HG03571 (cell line): ENCODE measurements around the gene PITPNM1.
"Not testable (repeated sequence)": the region's sequence is repeated elsewhere in the genome, so short reads cannot be mapped to it uniquely, and the experiment has no call there.

Experiments used
- ATAC-seq: cut with Tn5 transposase; IDR thresholded peaks from one replicate; pipeline ENCODE4 v1.9.1; 2021; ENCODE audit not compliant: unreplicated experiment

Gene PITPNM1

DNA sequence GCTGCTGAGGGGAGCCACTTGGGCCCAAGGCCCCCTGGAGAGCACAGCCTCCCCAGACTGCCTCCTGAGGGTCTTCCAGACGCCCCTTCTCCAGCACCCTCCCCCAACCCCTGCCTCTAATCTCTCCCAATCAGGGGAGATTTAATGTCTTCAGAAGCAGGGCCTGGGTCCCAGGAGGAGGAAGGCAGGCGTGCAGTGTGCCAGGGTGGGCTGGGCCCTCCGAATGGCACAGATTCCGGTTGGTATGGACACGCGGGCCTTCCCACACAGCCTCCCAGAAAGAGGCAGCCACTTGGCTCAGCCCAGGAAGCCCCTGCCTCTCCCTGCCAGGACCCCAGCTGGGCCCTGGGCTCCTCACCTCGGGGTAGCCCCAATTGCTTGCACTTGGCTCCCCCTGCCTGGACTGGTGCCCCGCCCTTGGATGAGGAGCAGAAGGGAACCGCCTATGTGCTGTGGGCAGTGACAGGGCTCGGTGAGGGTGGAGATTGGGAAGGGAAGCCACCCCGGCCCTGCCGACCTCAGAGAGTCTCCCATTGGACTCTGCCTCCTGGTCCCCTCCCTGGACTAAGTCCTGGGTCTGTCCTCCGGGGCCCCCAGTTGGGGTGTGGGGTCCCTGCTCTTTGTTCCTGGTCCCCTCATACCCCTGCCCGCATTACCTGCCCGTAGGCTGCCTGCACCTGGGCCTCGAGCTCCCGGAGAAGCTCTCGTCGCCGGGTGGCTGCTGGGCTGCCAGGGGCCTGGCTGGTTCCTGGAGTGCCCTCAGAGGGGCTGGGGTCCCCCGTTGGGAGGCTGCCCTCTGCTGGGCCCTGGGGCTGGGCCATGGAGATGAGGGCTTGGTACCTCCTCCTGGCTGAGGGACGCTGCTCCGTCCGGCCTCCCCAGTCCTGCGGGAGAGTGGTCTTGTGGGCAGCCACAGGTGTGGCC, 18.7 kb upstream of the PITPNM1 start:
- ATAC-seq: no peak

DNA sequence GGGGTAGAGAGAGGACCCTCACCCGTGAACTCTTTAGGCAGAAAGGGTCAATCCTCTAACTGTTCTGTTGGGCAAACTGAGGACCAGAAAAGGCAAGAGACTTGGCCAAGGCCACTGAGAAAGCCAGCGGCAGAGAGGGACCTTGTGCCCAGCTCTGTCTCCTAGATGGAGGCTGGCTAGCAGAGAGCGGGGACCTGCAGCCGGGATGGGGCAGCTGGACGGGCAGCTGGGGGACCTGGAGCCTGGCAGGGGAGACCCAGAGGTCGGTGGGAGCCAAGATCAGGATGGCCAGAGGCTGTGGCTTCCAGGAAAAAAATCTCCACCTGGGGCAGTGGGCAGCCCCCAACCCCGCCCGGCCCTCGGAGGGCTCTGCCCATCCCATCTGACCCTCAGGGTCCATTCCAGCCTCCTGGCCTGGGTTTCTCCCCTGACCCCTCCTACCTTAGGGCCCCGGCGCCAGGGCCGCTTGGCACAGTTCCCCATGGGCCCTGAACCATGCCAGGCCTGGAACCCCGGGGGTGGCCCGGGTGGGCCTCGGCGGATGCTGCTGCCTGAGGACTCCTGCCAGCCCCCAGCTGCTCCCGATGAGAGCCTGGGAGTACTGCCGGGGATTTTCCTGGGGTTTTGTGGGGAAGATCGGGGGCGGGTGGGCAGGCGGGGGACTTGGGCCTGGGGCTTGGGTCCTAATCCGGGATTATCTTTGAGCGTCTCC, 17.8 kb upstream of the PITPNM1 start, which contains the start of gene CABP2:
Gene CABP2 (minus strand): TSS at position 603 of the 712 bp plus-strand sequence. CDS start 120 bp downstream, at position 483.
- ATAC-seq: no peak

DNA sequence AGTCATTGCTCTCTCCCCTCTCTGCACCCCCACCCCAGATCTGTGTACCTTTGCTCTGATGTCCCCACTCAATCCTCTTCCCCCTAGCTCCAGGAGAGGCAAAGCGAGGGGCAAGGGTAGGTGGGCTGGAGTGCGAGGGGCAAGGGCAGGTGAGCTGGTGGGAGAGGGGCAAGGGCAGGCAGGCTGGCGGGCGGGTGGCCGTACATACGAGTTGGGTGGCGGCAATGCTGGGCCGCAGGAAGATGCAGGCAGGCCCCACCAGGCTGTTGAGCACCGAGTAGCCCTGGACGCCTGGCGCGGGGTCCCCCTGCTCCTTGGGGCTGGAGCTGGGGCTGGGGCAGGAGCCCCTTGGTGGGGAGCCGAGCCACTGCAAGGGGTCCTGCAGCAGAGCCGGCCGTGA, 17.2 kb upstream of the PITPNM1 start:
- no peak for ATAC-seq

- no peak for ATAC-seq
These were observed 16.8 kb upstream of the PITPNM1 start for GRCh38 chr11:67521924-67522323.

DNA sequence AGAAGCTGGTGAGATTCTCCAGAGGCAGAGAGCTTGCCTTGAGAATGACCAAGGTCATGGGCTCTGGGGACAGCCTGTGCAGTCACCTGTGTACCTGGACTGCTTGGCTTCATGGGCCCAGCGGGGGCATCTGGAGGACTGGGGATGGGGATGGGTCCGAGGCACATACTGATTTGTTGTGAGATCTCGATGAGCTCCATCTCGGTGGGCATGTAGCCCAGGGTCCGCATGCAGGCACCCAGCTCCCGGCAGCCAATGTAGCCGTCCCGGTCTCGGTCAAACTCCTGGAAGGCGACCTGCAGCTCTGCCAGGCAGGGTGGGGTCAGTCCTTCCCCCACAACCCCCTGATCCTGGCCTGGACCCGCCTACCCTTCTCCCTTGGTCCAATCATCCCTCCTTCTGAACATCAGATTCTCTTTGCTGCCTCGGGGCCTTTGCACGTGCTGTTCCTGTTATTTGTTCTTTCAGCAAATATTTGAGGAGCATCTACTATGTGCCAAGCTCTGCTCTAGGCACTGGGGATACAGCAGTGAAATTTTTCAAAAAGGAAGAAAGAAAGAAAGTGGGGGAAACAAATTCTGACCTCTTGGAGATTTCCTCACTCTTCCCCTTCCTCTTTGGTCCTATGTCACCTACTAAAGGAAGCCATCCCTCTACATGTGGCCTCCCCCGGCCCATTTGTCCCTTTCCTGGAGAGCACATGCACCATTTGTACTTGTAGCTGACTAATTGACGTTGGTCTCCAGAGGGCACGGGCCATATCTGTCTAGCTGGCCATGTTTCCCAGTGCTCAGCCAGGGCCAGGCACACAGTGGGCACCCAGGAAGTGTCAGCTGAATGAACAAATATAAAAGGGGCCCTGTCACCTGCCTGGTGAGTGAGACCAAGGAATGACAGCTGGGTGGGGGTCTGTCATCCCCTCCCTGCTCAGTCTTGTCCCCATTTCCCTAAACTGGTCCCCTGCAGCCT, 16.0 kb upstream of the PITPNM1 start:
- no peak for ATAC-seq

DNA sequence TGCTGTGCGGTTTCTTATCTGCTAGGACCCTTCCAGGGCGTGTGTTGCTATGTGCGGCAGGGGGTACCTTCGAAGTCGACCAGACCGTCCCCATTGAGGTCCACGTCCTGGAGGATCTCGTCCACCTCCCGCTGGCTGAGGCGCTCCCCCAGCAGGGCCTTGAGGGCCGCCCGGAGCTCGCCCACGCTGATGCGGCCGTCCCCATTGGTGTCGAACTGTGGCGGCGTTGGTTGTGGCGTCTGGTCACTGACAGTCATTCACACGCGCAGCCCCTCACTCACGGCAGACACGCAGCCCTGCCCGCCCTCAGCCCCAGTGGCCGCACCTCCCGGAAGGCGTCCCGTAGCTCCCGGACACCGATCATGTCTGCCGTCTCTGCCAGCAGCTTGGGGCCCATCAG, 14.6 kb upstream of the PITPNM1 start:
- ATAC-seq: no peak

DNA sequence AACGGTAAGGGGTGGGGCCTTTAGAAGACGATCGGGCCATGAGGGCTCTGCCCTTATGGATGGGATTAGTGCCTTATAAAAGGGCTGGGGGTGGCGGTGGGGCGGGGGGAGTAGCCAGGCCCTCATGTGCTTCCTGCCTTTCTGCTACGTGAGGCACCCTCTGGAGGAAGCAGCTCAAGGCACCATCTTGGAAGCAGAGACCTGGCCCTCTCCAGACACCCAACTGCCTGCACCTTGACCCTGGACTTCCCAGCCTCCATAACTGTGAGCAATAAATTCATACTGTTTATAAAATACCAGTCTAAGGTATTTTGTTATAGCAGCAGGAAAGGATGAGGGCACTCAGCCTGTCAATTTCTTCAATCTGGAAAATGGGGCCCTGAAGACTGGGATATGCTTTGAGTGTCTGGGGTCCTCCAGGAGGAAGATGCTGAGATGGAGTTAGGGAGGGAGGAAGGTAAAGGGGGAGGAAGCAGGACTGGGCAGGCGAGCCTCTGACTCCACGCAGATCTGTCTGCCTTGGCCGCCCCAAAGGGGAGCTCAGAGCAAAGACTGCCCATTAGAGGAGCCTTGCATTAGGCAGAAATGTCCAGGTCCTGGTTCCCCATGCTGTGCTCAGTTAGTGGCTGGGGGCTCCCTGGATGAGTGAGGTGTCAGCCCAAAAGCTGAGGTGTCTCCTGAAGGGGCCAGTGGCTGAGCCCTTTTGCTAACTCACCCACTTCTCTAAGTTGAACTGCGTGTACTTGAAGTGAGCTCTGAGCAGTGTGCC, 12.8 kb upstream of the PITPNM1 start:
- ATAC-seq: no peak

- ATAC-seq: no peak
These were observed 11.6 kb upstream of the PITPNM1 start for GRCh38 chr11:67516806-67517205.

DNA sequence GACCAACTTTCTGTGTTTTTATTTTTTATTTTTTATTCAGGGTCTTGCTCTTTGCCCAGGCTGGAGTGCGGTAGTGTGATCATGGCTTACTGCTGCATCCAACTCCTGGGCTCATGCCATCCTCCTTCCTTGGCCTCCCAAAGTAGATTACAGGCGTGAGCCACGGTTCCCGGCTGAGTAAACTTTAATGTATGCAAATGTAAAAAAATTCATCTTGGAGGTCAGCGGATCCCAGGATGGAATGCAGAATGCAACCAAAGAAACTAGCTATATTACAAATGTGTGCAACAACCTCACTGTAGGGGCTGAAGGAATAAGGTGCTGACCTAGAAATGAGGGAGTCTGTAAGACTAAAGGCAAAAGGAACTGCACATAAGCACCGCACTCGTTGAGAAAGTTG, 9.0 kb upstream of the PITPNM1 start:
- no peak for ATAC-seq

DNA sequence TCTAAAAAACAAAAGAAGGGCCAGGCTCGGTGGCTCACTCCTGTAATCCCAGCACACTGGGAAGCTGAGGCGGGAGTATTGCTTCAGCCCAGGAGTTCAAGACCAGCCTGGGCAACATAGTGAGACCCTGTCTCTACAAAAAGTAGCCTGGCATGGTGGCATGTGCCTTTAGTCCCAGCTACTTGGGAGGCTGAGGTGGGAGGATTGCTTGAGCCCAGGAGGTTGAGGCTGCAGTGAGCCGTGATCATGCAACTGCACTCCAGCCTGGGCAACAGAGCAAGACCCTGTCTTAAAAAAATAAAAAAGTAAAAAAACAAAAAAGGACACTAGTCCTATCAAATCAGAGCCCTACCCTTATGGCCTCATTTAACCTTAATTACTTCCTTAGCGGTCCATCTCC, 6.4 kb upstream of the PITPNM1 start:
- not testable (repeated sequence) for ATAC-seq

- ATAC-seq: no peak
These were observed 4.8 kb upstream of the PITPNM1 start for GRCh38 chr11:67510023-67510345.

GRCh38 chr11:67508486-67509121, 3.4 kb upstream of the PITPNM1 start:
- peak; percentile 32 for ATAC-seq

DNA sequence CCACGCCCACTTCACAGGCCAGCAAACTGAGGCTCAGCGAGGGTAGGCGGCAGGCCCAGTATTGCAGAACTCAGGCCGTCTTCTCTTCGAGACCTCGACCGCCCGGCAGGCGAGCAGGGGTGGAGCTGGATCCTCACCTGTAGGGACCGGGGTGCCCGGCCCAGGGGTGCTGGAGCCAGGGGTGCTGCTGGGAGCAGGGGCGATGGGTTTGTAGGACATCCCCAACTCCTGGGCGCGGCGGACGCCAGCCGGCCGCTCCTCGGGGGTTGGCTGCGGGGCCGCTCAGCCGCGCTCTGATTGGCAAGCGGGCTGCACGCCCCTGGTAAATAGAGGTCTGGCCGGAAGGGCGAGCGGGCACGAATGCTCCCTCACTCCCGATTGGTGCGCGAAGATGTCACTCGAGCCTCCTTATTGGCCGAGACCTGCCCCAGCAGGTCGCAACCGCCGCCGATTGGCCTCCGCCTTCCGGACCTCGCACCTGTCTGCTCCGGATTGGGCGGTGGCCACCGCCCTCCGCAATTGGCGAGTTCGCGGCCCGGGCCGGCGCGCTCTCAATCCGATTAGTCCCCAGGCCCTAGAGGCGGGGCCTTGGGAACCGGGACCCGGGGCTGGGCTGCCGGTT, 2.8 kb upstream of the PITPNM1 start, which contains the start of gene CDK2AP2:
Gene CDK2AP2 (minus strand): TSS at position 299 of the 622 bp plus-strand sequence. CDS start 80 bp downstream, at position 219.
- peak; percentile 63 for ATAC-seq

DNA sequence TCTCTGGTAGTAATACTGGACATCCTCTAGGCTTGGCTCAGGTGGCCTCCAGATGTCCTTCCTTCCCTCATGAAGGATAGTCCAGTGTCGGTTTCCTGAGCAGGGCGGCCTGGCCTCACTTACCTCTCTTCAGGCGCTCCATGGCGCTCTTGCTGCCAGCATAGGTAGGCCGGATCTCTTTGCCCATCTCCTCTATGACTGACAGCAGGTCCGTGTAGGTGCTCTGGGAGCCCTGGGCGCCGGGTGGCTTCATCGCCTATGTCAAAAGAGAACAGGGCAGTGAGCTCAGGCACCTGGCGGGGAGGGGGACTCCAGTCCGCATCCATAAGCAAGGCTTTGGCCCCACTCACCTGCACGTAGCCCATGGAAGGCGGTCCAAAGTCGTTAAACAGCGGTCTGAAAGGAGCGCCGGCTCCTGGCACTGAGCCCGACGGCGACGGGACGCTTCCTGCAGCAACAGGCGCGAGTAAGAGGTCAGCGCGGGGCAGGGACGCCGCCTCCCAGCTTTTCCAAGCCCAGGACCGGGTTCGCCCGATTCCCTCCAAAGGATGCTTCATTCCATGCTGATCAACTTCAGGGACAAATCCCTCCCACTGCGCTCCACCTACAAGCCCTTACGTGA, 2.2 kb upstream of the PITPNM1 start:
- no peak for ATAC-seq

DNA sequence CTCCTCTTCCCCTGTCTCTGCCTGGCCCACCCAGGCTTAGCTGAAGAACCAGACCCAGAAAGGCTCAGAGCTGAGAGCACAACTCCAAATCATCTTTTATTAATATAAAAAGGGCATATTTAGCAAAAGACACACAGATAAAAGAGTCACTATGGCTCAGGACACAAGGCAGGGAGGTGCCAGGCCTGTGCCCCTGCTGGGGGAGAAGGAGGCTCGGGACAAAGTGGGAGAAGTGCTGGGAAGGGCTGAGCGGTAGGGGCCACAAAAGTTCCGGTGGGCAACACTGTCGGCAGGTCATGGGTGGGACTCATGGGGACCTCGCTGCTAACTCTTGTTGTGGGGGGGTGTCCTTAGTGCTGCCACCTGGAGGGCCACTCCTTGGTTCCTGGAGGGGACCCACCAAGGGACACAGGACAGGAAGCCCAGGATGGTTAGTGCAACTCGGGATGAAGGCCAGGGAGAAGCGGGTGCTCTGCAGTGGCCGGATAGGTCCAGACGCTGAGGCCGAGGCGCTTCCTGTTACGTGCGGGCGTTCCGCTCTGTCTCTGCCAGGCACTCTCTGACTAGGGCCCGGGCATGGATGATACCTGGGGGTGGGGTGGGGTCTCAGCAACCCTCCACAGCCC, 1.4 kb upstream of the PITPNM1 start:
- no peak for ATAC-seq

- ATAC-seq: peak; percentile 28
These were observed 638 bp upstream of the PITPNM1 start for GRCh38 chr11:67505605-67506396.
